NOMO-1 (cell line): ENCODE measurements around the gene SMCO1.
"Not testable (repeated sequence)": the region's sequence is repeated elsewhere in the genome, so short reads cannot be mapped to it uniquely, and the experiment has no call there.

Experiments
- DNase-seq, 2 experiments: peaks; one replicate each; lab custom pipeline; 2025; ENCODE audit not compliant: unreplicated experiment in 2 of 2; lab: John Stamatoyannopoulos, UW

Gene SMCO1

GRCh38 chr3:196524527-196524926, 9.4 kb upstream of the SMCO1 start:
- DNase-seq = peak in 1 of 2 experiments; percentile 46

GRCh38 chr3:196523841-196524240, 8.7 kb upstream of the SMCO1 start:
- no peak for DNase-seq

DNA sequence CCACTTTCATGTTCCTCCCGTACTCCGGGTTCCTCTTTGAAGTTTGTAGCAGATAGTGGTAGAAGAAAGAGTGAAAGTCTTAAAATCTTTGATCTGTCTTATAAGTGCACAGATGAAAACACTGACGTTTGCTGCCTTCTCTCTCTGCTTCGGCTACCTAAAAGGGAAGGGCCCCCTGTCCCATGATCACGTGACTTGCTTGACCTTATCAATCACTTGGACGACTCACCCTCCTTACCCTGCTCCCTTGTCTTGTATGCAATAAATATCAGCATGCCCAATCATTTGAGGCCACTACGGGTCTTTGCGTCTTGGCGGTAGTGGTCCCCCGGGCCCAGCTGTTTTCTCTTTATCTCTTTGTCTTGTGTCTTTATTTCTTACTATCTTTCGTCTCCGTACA, 6.1 kb upstream of the SMCO1 start:
- not testable (repeated sequence) for DNase-seq

GRCh38 chr3:196519718-196520082, 4.6 kb upstream of the SMCO1 start:
- no peak for DNase-seq

GRCh38 chr3:196518966-196519717, 4.0 kb upstream of the SMCO1 start:
- peak; percentile 55 to 81 for DNase-seq

DNA sequence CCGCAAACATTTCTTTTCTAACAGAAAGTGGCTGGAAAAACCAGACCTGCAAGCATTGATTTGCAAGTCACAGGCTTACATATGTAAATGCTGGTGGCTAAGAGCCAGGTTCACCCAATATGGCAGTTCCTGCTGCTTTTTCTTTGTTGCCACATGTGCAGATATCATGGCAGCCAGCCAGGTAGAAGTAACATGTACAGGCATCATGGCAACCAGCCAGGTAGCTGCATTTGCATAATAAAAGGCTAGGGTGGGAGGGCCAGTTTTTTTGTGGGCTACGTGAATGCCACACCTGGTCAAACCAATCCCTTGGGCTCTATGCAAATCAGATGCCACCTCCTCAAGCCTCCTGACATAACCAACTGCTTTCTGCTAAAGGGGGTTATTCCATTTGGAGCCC, 2.8 kb upstream of the SMCO1 start:
- DNase-seq = no peak

GRCh38 chr3:196517162-196517800, 2.1 kb upstream of the SMCO1 start:
- DNase-seq = peak in 1 of 2 experiments; percentile 26

DNA sequence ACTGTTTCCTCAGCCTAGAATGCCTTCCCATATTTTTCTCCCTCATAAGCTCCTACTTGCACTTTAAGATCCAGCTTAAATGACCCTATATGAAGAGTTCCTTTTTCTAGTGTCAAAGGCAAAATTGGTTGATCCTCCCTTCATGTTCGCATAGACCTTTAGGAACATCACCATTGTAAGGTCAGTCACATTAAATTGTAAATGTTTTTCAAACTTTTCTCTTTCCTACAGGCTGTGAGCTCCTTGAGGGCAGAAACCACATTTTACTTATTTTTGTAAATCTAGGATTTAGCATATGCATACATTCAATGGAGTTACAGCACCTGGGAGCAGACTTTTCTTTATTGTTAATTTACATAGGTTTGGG, 813 bp downstream of the SMCO1 start:
- no peak for DNase-seq

DNA sequence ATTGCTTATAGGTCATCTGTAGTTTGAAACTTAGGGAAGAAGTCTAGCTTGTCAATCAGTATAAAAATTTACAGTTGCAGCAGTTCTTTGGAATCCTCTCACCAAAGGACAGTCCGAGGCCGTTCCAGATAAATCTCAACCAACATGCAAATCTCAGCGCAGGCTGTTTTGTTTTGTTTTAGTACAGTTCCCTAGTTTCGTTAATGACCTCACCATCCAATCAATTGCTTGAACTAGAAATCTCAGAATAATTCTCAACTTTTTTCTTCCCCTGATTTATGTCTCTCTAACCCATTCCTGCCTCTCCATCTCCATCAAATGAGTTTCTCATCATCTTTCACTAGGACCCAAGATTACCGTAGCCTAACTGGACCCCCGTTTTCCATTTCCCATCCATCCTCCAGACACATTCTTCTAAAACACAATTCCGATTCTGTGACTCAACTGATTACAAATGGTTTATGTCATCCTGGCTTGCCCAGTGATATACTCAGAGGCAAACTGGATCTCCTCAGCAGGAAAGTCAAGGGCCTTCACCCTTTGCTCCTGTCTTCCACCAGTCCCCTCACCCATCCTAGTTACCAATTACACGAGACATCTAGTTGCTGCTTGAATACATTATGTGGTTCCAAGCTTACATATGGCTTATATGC, 1.3 kb downstream of the SMCO1 start:
- DNase-seq = no peak

- not testable (repeated sequence) for DNase-seq
These were observed 3.3 kb downstream of the SMCO1 start for GRCh38 chr3:196511646-196512425.

GRCh38 chr3:196511108-196511507, 4.0 kb downstream of the SMCO1 start:
- not testable (repeated sequence) for DNase-seq

GRCh38 chr3:196506687-196507086, 8.5 kb downstream of the SMCO1 start:
- no peak for DNase-seq

DNA sequence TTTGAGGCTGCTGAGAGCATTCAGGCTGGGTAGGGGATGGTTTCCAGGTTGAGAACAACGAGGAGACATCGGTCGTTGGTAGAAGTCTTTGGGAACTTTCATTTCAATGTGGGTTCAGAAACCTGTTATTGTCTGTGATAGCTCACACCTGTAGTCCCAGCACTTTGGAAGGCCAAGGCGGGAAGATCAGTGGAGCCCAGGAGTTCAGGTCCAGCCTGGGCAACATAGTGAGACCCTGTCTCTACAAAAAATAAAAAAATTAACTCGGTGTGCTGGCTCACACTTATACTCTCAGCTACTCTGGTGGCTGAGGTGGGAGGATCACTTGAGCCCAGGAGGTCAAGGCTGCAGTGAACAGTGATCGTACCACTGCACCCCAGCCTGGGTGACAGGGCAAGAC, 10.6 kb downstream of the SMCO1 start:
- no peak for DNase-seq

DNA sequence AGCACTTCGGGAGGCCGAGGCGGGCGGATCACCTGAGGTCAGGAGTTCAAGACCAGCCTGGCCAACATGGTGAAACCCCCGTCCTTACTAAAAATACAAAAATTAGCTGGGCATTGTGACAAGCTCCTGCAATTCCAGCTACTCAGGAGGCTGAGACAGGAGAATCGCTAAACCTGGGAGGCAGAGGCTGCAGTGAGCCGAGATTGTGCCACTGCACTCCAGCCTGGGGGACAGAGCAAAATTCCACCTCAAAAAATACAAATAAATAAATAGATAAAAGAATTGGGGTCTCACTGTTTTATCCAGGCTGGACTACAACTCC, 11.1 kb downstream of the SMCO1 start:
- DNase-seq = not testable (repeated sequence)

- DNase-seq = peak; percentile 99 to 100
These were observed 11.7 kb downstream of the SMCO1 start, which contains the start of gene RNF168 for GRCh38 chr3:196503196-196504076. Gene RNF168, minus strand, starts transcription at chr3:196503768. Its CDS starts 595 bp downstream, at chr3:196503173.

DNA sequence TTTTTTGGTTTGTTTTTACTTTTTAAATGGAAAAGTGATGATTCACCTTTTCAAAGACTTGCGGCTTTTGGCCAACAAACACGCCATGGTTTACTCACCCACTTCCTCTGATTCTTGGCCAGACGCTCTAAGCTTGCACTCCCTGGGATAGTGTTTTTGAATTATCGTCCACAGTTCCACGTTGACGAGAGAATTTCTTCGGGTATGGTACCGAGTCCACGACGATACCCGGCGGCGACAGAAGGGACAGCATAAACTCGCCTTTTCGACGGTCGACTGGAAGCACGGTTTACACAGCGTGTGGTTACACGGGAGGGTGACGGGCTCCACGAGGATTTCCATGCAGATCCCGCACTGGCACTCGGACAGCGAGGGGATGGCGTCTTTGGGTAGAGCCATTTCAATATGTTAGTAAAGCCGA, 12.4 kb downstream of the SMCO1 start:
- DNase-seq = peak; percentile 80 to 83

DNA sequence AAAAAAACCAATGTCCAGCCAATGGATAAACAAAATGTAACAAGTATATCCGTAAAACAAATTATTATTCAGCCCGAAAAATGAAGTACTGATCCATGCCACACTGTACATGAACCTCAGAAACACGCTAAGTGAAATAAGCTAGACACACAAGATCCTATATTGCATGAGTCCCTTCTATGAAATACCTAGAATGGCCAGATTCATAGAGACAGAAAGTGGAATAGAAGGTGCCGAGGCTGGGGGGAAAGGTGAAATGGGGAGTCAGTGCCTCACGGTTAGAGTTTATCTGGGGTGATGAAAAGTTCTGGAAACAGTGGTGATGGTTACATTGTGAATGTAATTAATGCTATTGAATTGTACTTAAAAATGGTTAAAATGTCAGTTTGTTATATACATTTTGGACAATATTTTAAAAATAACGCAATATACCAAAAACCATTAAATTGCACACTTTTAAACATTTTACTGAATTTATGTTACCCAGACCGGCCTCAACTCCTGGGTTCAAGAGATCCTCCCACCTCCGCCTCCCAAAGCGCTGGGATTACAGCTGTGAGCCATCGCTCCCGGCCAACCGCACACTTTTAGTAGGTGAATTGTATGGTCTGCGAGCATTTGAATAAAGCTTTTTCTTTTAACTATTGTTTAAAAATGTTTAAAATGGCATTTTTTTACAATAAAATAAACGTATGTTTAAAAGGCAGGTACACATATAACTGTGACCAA, 13.7 kb downstream of the SMCO1 start:
- DNase-seq = peak in 1 of 2 experiments; percentile 62

DNA sequence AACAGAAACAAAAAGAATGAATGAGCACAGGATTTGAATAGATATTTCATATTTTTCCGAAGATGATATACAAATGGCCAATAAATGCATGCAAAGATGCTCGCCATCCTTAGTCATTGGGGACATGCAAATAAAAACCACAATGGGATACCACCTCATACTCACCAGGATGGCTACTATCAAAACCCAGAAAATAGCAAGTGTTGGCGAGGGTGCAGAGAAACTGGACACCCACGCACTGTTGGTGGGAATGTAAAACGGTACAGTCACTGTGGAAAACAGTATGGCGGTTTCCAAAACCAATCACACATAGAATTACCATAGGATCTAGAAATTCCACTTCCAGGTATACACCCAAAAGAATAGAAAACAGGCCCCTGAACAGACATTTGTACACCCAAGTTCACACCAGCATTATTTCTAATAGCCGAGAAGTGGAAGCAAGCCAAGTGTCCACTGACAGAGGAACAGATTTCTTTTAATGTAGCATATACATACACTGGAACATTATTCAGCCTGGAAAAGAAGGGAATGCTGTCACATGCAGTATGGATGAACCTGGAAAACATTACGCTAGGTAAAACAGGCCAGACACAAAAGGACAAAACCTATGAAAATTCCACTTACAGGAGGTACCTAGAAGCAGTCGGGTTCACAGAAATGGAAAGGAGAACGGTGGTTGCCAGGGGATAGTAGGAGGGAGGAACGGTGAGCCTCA, 15.2 kb downstream of the SMCO1 start:
- no peak for DNase-seq

- no peak for DNase-seq
These were observed 16.1 kb downstream of the SMCO1 start for GRCh38 chr3:196499061-196499460.
